ENCODE results near the gene ATF6.

The ATF6 gene

GRCh38 chr1:161879261-161879660 is 113.1 kb downstream of the ATF6 start:
- H3K4me3 Mint-ChIP-seq: no peak overlapping the region

GRCh38 chr1:161884475-161884874 is 118.4 kb downstream of the ATF6 start:
- Mint-ChIP-seq H3K4me3 (no peak overlapping the region), H3K27ac (no peak overlapping the region), H3K9me3 (no peaks in the 10 kb centered on the region), H3K27me3 (no peaks in the 10 kb centered on the region), H3K36me3 (ENCODE audit: insufficient read depth) (peaks cover 3% of the 10 kb centered on the region), H3K4me1 (ENCODE audit: low read depth in 2 of 2) (peaks cover 0 to 3% of the 10 kb centered on the region in 2 donors)
- ATAC-seq (replicated peaks): no peak
- no peak for DNase-seq

More at GRCh38 chr1:161879261-161879660, 113.1 kb downstream of the ATF6 start:
- Mint-ChIP-seq H3K4me1 (ENCODE audit: low read depth in 2 of 2) (peaks cover 0 to 3% of the 10 kb centered on the region in 2 donors), H3K27ac (no peak overlapping the region), H3K36me3 (ENCODE audit: insufficient read depth) (no peaks in the 10 kb centered on the region), H3K27me3 (no peaks in the 10 kb centered on the region), H3K9me3 (no peaks in the 10 kb centered on the region)
- DNase-seq (no peak), ATAC-seq (replicated peaks) (no peak)

DNA sequence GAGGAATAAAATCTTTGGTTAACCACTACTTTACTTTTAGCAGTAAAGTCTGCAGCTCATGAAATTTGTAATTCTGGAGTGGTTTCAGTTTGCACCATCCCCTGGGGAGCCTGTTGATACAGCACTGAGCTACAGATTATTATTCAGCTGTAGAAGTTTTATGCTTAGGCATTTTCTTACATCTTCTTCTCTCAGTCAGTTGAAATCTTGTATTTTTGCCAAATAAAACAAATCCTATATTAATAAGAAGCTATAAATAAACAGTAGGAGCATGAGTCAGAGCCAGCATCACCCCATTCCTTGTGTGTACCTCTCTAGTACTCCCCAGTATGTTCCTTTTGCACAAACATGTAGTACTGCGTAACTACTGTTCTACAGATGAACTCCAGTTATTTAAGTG is 118.9 kb downstream of the ATF6 start:
- Mint-ChIP-seq H3K36me3 (ENCODE audit: insufficient read depth) (peaks cover 3% of the 10 kb centered on the region), H3K27ac (no peak overlapping the region), H3K4me1 (ENCODE audit: low read depth in 2 of 2) (peaks cover 0 to 3% of the 10 kb centered on the region in 2 donors), H3K27me3 (no peaks in the 10 kb centered on the region), H3K9me3 (no peaks in the 10 kb centered on the region), H3K4me3 (no peak overlapping the region)
- DNase-seq (no peak), ATAC-seq (replicated peaks) (no peak)

GRCh38 chr1:161885759-161886158 is 119.6 kb downstream of the ATF6 start:
- Mint-ChIP-seq H3K27ac (no peak overlapping the region), H3K4me3 (no peak overlapping the region), H3K27me3 (no peaks in the 10 kb centered on the region), H3K36me3 (ENCODE audit: insufficient read depth) (peaks cover 5% of the 10 kb centered on the region), H3K4me1 (ENCODE audit: low read depth in 2 of 2) (peaks cover 0 to 3% of the 10 kb centered on the region in 2 donors), H3K9me3 (no peaks in the 10 kb centered on the region)
- ATAC-seq (replicated peaks): no peak
- DNase-seq: no peak

DNA sequence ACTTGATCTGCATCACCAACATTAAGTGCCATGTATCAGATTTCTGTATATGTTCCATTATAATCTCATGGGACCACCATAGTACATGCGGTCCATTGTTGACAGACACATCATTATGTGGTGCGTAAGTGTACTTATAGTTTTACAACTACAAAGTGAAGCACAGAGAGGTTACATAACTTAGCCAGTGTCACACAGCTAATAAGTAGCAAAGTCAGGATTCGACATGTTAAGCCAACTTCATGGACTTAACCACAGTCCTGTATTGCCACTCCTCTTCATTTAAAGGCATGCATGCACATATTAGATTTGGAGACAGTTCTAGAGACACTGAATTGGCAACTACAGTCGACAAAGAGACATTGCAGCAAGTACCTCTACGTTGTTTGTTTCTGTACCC is 120.5 kb downstream of the ATF6 start:
- no peak for ATAC-seq (replicated peaks)
- Mint-ChIP-seq H3K4me1 (ENCODE audit: low read depth in 2 of 2) (no peaks in the 10 kb centered on the region), H3K4me3 (no peak overlapping the region), H3K27ac (no peak overlapping the region), H3K36me3 (ENCODE audit: insufficient read depth) (peaks cover 11% of the 10 kb centered on the region), H3K27me3 (no peaks in the 10 kb centered on the region), H3K9me3 (no peaks in the 10 kb centered on the region)
- no peak for DNase-seq

- Mint-ChIP-seq H3K4me1 (ENCODE audit: low read depth in 2 of 2) (no peaks in the 10 kb centered on the region), H3K36me3 (ENCODE audit: insufficient read depth) (peaks cover 11% of the 10 kb centered on the region), H3K9me3 (no peaks in the 10 kb centered on the region), H3K4me3 (no peak overlapping the region), H3K27ac (no peak overlapping the region), H3K27me3 (no peaks in the 10 kb centered on the region)
- no peak for ATAC-seq (replicated peaks)
- no peak for DNase-seq
Observed at GRCh38 chr1:161887730-161888287, 121.7 kb downstream of the ATF6 start.

DNA sequence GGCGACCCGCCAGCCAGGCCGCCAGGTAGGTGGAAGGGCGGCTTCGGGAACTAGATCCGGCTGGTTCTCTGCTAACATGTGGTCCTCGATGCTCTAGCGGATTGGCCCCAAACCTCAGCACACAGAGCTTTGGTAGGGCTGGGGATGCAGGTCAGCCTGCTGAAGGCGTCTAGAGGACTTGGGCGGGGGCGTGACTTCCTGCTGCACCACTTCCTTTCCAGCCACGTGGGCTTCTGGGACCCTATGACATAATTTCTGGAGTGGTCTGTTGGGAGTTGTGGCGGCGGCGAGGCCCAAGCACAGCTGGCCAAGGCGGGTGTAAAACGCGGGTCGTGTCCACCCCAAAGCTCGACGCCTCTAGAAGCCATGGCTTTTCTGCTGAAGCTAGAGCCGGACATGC is 124.5 kb downstream of the ATF6 start:
- no peak overlapping the region for H3K27ac Mint-ChIP-seq
- peaks cover 11% of the 10 kb centered on the region for H3K36me3 Mint-ChIP-seq (ENCODE audit: insufficient read depth)
- no peak overlapping the region for H3K4me3 Mint-ChIP-seq
- ATAC-seq (replicated peaks) (no peak), DNase-seq (no peak)
- H3K4me1 Mint-ChIP-seq (ENCODE audit: low read depth in 2 of 2): no peaks in the 10 kb centered on the region
- H3K27me3 Mint-ChIP-seq: no peaks in the 10 kb centered on the region
- H3K9me3 Mint-ChIP-seq: no peaks in the 10 kb centered on the region

- no peak overlapping the region for H3K4me3 Mint-ChIP-seq
- H3K36me3 Mint-ChIP-seq (ENCODE audit: insufficient read depth): no peaks in the 10 kb centered on the region
- no peaks in the 10 kb centered on the region for H3K4me1 Mint-ChIP-seq (ENCODE audit: low read depth in 2 of 2)
- H3K27ac Mint-ChIP-seq: no peak overlapping the region
- no peak for ATAC-seq (replicated peaks)
- H3K9me3 Mint-ChIP-seq: no peaks in the 10 kb centered on the region
- DNase-seq: no peak
- H3K27me3 Mint-ChIP-seq: no peaks in the 10 kb centered on the region
Observed at GRCh38 chr1:161899091-161899490, 133.0 kb downstream of the ATF6 start.

GRCh38 chr1:161900160-161900559 is 134.0 kb downstream of the ATF6 start:
- Mint-ChIP-seq H3K4me1 (ENCODE audit: low read depth in 2 of 2) (no peaks in the 10 kb centered on the region), H3K27ac (no peak overlapping the region), H3K36me3 (ENCODE audit: insufficient read depth) (no peaks in the 10 kb centered on the region), H3K9me3 (no peaks in the 10 kb centered on the region), H3K27me3 (no peaks in the 10 kb centered on the region), H3K4me3 (no peak overlapping the region)
- no peak for DNase-seq
- no peak for ATAC-seq (replicated peaks)

DNA sequence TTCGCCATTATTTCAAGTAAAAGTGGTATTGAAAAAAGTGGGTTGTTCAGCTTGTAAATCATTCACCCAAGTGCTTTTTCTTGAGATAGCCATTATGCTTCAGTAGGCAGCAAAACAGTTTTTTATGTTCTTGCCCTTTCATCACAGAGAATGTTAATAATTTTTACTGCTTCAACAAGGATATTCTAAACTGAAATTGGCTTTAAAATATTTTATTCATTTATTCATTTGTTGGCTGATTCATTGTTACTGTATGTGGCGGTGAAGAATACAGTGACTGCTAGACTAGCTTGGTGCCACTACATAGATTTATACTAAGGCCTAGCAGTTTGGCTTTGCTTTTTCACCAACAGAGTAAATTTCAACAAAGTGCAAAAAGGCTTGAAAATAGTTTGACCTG is 136.1 kb downstream of the ATF6 start:
- H3K9me3 Mint-ChIP-seq: no peaks in the 10 kb centered on the region
- ATAC-seq (replicated peaks) (no peak), DNase-seq (no peak)
- H3K36me3 Mint-ChIP-seq (ENCODE audit: insufficient read depth): no peaks in the 10 kb centered on the region
- no peak overlapping the region for H3K4me3 Mint-ChIP-seq
- H3K27ac Mint-ChIP-seq: no peak overlapping the region
- H3K4me1 Mint-ChIP-seq (ENCODE audit: low read depth in 2 of 2): no peaks in the 10 kb centered on the region
- H3K27me3 Mint-ChIP-seq: no peaks in the 10 kb centered on the region

DNA sequence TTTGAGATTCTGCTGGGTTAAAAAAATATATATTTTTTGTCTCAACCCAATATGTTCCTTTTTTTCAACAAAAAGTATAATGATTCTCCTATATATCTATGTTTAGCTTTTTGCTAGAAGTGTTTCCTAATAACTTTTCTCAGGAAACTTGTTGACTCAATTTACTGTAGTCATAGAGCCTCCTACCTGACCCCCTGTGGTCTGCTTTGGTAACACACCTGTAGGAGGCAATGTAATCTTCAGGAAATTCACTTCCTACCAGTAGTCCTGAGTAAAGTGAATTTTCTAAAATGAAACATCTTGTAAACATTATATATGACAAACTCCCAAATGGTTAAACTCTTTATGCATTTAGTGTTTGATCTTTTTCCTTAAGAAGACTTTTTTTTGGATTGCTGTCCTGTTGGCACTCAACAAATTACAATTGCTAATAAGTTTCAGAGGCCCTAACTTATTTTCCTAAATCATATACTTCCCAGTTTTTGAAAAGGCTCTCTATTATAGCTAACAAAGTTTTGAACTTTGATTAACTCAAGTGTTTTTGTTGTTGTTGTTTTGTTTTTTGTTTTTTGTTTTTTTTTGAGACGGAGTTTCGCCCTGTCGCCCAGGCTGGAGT is 139.3 kb downstream of the ATF6 start:
- Mint-ChIP-seq H3K4me1 (ENCODE audit: low read depth in 2 of 2) (no peaks in the 10 kb centered on the region), H3K36me3 (ENCODE audit: insufficient read depth) (no peaks in the 10 kb centered on the region), H3K9me3 (no peaks in the 10 kb centered on the region), H3K27ac (no peak overlapping the region), H3K27me3 (no peaks in the 10 kb centered on the region), H3K4me3 (no peak overlapping the region)
- DNase-seq (no peak), ATAC-seq (replicated peaks) (peak; percentile 36)

DNA sequence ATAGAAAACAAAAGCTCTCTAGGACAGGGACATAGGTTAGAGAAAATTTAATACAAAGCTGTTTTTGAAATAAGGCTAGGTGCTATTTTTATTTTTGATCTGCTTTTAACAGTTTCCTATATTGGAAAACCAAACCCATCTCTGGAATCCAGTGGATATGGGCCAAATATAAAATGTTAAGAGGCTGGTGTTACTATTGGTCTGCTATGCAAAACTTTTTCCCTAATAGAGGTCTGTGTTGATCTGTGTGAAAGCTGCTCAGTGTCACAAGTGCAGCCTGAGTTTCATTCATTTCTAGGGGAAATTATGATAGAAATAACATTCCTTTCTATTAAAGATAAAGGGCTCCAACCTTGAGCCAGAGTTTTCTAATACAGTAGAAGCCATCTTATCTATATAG is 141.1 kb downstream of the ATF6 start:
- Mint-ChIP-seq H3K27me3 (no peaks in the 10 kb centered on the region), H3K4me3 (no peak overlapping the region), H3K4me1 (ENCODE audit: low read depth in 2 of 2) (no peaks in the 10 kb centered on the region), H3K27ac (no peak overlapping the region), H3K9me3 (no peaks in the 10 kb centered on the region), H3K36me3 (ENCODE audit: insufficient read depth) (no peaks in the 10 kb centered on the region)
- DNase-seq (no peak), ATAC-seq (replicated peaks) (no peak)

DNA sequence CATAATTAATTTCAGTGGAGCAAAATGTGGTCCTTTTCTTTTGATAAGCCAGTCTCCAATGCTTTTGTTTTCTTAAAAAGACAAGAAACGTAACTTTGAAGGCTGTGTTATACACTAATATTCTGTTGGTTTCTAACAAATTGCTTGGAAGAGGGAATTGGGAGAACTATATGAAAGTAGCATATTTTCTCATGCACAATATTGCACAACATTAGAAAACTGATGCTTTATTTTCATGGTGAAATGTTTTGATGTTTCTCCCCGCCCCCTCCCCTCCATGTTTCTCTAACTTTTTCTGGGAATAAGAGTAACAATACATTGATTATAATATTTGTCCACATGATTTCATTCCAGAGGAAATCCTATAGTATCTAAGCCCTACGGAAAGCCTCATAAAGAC is 142.1 kb downstream of the ATF6 start:
- no peak overlapping the region for H3K27ac Mint-ChIP-seq
- H3K9me3 Mint-ChIP-seq: no peaks in the 10 kb centered on the region
- no peaks in the 10 kb centered on the region for H3K4me1 Mint-ChIP-seq (ENCODE audit: low read depth in 2 of 2)
- ATAC-seq (replicated peaks) (no peak), DNase-seq (no peak)
- H3K27me3 Mint-ChIP-seq: no peaks in the 10 kb centered on the region
- no peak overlapping the region for H3K4me3 Mint-ChIP-seq
- no peaks in the 10 kb centered on the region for H3K36me3 Mint-ChIP-seq (ENCODE audit: insufficient read depth)

GRCh38 chr1:161910604-161911003 is 144.5 kb downstream of the ATF6 start:
- Mint-ChIP-seq H3K36me3 (ENCODE audit: insufficient read depth) (no peaks in the 10 kb centered on the region), H3K27ac (peak overlapping the region in 1 of 2 donors; percentile 7), H3K27me3 (no peaks in the 10 kb centered on the region), H3K4me1 (ENCODE audit: low read depth in 2 of 2) (no peaks in the 10 kb centered on the region), H3K9me3 (no peaks in the 10 kb centered on the region), H3K4me3 (no peak overlapping the region)
- ATAC-seq (replicated peaks) (no peak), DNase-seq (no peak)
